HG02588 (cell line): ENCODE measurements around the gene DPM2.
A peak's percentile ranks its signal among the peaks of the same experiment; 100 is the strongest.

ENCODE experiments used
- ATAC-seq: cut with Tn5 transposase; IDR thresholded peaks from one replicate; pipeline ENCODE4 v1.9.1; 2021; ENCODE audit warnings: mild to moderate bottlenecking, moderate library complexity; ENCODE audit not compliant: unreplicated experiment

Gene DPM2

GRCh38 chr9:127937388-127938297 lies at the start of gene DPM2:
Gene DPM2 (minus strand): TSS chr9:127937854. CDS start chr9:127937820, 34 bp downstream.
- ATAC-seq = peak; percentile 85

- ATAC-seq = no peak
Measured at GRCh38 chr9:127987103-127987614, 49.5 kb upstream of the DPM2 start.

- no peak for ATAC-seq
Measured at GRCh38 chr9:127985011-127985410, 47.4 kb upstream of the DPM2 start.

GRCh38 chr9:127983847-127984289 lies 46.2 kb upstream of the DPM2 start:
- ATAC-seq = no peak

GRCh38 chr9:127982912-127983311 lies 45.3 kb upstream of the DPM2 start:
- ATAC-seq = no peak

- ATAC-seq = no peak
Measured at GRCh38 chr9:127981559-127982121, 44.0 kb upstream of the DPM2 start.

- ATAC-seq = peak; percentile 72
Measured at GRCh38 chr9:127980706-127981558, 43.3 kb upstream of the DPM2 start, which contains the start of gene EEIG1. Gene EEIG1 (minus strand): TSS chr9:127980989. CDS start chr9:127980137, 852 bp downstream.

GRCh38 chr9:127980060-127980705 lies 42.5 kb upstream of the DPM2 start:
- peak; percentile 36 for ATAC-seq

GRCh38 chr9:127979333-127980059 lies 41.8 kb upstream of the DPM2 start:
- no peak for ATAC-seq

GRCh38 chr9:127979015-127979332 lies 41.3 kb upstream of the DPM2 start:
- ATAC-seq = no peak

- ATAC-seq = no peak
Measured at GRCh38 chr9:127977884-127978647, 40.4 kb upstream of the DPM2 start.

- no peak for ATAC-seq
Measured at GRCh38 chr9:127977009-127977883, 39.6 kb upstream of the DPM2 start.

GRCh38 chr9:127976498-127976897 lies 38.8 kb upstream of the DPM2 start:
- ATAC-seq = no peak

- no peak for ATAC-seq
Measured at GRCh38 chr9:127975376-127976315, 38.0 kb upstream of the DPM2 start.

- ATAC-seq = no peak
Measured at GRCh38 chr9:127974769-127975261, 37.2 kb upstream of the DPM2 start.

- ATAC-seq = no peak
Measured at GRCh38 chr9:127974001-127974768, 36.5 kb upstream of the DPM2 start.
